Fibroblast of the conjunctiva (primary cell): ENCODE measurements around the gene KIF13A.
"Not testable (repeated sequence)": the region's sequence is repeated elsewhere in the genome, so short reads cannot be mapped to it uniquely, and the experiment has no call there.

Source experiments
- DNase-seq: peaks from one replicate; pipeline ENCODE4 v3.0.0-alpha.2; 2010; ENCODE audit warnings: low read depth

KIF13A gene

DNA sequence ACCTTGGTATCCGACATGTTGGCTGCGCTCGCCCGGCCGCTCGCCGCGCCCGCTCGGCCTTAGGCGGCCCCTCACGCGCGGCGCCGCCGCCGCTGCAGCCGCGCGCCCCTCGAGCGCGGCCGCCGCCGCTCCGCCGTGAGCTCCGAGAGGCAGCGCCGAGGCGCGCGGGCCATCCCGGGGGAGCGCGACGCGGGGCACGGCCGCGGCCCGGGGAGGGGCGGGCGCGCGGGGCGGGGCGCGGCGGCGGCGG lies at the start of gene KIF13A:
KIF13A (minus strand) TSS at position 189 of the 250 bp plus-strand sequence; CDS start at position 17, 172 bp downstream.
- no peak for DNase-seq

DNA sequence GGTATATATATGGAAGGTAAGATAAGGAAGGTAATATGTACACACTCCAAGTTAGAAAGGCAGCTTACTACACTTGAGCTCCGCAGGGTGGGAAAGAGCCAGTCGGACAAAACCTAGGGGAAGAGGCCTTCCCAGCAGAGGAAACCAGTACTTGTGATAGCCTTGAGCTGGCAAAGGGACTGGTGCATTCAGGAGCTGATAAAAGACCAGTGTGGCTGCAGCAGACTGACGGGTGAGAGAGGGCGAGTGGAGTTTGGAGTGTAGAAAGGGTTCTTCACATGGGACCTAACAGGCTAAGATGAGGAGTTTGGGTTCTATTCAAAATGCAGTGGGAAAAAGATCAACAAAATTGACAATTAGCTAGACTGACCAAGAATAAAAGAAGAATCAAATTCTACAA lies 49.3 kb upstream of the KIF13A start:
- no peak for DNase-seq

DNA sequence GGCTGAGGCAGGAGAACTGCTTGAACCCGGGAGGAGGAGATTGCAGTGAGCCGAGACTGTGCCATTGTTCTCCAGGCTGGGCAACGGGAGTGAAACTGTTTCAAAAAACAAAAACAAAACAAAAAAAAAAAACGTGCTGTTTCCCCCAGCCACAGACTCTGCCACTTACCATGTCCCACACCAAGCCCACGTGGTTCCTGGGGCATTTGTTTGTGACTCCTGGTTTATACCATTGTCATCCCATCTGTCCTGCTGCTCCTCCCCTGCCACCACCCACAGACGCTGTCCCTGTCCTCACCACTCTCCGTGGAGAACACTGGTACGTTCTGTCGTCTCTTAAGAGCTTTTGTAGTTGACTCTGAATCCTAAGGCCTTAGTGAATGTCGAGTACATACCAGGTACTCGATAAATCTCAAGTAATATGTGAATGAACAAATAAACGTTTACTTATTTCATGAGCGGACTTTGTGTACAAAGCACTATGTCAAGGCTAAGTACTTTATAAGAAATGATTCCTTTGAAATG lies 48.0 kb upstream of the KIF13A start:
- no peak for DNase-seq

DNA sequence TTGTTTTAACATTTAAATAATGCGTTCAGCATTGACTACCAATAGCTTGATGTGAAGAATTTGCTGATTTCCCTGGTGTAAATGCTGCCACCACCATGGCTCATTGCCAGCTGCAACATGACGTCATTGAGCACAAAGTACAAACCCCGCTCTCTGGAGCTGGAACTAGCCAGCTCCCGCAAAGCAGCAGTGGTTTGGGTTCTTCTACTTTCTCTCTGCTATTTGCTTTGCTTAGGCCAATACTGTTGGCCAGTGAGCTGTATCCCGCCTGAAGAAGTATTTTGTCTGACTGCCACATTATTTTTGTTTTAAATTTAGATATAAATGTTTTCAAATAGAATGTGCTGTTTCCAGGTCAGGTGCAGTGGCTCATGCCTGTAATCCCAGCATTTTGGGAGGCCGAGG lies 47.4 kb upstream of the KIF13A start:
- no peak for DNase-seq

DNA sequence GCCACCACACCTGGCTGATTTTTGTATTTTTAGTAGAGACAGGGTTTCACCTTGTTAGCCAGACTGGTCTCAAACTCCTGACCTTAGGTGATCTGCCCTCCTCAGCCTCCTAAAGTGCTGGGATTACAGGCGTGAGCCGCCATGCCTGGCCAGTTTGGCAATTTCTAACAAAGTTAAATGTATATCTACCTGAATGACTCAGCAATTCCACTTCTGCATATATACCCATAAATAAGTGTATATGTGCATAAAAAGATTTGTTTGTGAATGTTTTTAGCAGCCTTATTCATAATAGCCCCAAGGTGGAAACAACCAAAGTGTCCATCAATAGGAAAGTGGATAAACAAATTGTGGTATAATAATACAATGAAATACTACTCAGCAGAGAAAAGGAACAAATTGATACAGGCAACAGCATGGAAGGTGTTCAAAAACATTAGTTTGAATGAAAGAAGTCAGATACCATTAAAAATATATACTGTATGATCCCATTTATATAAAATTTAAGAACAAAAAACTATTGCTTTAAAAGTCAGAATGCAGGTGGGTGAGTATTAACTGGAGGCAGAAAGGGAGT lies 44.3 kb upstream of the KIF13A start:
- DNase-seq = no peak

DNA sequence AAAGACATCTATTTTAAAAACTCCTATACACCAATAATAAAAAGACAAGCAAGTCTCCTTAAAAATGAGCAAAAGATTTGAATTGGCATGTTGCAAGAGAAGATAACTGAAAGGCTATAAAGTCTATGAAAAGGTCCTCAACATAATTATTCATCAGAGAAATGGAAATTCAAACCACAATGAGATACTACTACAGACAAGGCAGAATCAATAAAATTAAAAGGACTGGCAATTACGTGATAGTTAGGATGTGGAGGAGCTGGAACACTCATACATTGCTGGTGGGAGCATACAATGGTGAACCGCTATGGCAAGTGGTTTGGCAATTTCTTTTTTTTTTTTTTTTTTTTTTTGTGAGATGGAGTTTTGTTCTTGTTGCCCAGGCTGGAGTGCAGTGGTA lies 43.8 kb upstream of the KIF13A start:
- no peak for DNase-seq

DNA sequence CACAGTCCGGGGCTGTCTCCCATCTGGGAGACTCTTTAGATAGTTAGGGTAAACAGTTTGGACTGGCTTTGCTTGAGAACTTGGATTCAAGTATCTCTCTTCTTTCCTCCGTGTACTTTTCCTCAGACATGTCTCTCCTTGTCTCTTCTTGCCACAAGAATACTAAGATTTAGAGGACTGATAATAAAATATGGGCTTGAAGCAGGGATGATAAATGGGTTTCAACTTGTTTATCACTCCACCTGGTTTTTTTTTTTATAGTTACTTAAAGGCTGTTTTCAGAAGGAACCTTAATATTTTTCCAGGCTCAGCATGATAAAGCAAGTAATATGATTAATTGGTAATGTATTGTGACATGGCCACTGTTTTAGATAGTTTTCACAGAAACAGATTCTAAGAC lies 40.9 kb upstream of the KIF13A start:
- DNase-seq = no peak

DNA sequence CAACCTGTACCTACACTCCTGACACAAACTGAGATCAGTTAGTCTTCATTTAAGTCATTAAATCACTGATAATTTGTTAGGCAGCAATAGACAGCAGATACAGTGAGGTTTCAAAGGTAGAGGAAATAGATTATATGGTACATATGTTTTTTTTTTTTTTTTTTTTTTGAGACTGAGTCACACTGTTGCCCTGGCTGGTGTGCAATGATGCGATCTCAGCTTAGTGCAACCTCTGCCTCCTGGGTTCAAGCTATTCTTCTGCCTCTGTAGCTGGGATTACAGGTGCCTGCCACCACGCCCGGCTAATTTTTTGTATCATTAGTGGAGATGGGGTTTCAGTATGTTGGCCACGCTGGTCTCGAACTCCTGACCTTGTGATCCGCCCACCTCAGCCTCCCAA lies 38.2 kb upstream of the KIF13A start:
- no peak for DNase-seq

DNA sequence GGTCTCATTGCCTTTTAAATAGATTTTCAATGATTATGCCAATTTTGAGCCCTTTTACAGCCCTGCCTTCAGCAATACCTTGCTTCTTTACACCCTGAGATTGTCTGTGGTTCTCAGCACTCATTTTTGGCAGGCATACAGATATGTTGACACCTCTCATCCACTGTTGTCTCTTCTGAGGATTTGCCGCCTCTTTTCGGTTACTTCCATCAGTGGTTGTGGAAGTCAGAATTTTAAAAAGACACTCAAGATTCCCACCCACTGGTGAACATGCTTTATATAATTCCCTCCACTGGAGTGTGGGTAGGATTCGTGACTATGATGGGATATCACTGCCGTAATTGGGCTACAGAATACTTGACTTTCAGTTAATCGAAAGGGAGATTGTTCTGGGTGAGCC lies 37.4 kb upstream of the KIF13A start:
- DNase-seq = no peak

DNA sequence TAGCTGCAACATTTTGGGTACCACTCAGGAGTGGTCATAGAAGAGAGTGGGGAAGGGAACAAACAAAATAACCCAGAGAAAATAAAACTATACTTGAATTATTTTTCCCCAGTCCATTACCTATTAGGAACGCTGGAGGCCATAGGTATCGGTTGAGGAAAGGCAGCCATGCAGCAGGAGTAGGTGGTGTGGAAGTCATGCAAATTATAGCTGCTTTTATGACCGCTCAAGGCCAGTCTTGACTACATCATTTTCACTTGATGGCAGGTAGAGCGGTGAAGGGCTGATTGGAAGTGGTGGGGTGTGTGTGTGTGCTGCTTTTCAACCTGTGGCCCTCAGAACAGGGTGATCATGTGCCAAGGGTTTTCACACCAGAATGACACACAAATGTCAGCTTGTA lies 36.5 kb upstream of the KIF13A start:
- no peak for DNase-seq

DNA sequence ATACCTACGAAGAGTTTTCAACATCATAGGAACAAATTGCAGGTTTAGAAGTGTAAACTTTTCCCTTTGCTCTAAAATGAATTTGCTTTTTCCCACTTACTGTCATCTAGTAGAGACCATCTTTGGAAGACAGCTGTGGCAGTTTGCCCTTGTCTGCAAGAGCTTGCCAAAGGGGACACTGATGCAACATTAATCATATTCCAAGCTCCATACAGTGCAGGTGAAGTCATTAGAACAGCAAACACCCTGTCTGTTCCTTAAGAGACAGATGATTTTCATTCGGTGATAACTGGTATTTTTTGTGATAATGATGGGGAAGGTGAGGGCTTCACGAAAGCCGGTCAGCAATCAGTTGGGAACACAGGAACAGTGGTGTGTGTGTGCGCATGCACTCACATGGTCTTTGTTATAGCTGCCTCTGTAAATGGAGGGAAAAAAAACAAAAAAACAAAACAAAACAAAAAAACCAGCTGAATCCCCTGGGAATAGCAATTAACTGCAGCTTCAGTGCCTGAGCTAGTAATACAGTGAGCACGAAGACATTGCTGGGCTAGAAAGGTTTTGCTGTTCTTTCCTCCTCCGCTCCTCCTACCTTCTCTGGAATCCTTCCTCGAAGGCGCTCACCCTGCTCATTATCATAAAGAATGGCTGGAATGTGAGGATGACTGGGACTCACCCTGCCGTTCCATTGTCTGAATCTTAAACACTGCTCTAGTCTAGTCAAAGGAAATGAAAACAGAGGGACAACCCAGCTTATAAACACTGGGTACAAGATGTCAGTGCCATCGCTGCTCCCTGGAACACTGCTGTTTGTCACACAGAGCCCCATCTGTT lies 35.2 kb upstream of the KIF13A start:
- no peak for DNase-seq

DNA sequence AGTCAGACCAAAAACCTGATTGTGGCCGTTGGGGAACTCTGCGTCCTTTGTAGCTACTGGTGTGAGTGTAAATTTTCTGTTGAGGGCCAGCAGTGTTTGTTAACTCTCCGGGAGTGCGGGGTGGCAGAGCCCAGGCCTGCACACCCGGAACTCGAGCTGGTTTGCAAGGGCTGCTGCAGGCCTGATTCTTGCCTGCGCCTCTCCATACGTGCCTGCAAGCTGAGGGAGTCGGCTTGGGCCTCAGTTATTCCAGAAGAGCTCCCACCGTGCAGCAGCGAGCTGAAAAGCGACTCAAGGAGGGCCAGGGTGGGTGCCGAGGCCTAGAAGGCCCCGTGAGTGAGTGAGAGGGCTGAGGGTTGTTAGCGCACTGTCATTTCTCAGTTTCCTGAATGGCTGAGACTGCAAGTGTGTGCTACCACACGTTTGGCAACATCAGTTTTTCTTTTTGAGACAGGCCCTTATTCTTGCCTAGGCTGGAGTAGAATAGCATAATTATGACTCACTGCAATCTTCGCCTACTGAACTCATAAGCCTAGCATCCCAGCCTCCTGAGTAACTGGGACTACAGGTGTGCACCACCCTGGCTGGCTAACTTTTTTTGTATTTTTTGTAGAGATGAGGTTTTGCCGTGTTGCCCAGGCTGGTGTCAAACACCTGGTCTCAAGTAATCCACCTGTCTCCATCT lies 33.9 kb upstream of the KIF13A start:
- DNase-seq = no peak

DNA sequence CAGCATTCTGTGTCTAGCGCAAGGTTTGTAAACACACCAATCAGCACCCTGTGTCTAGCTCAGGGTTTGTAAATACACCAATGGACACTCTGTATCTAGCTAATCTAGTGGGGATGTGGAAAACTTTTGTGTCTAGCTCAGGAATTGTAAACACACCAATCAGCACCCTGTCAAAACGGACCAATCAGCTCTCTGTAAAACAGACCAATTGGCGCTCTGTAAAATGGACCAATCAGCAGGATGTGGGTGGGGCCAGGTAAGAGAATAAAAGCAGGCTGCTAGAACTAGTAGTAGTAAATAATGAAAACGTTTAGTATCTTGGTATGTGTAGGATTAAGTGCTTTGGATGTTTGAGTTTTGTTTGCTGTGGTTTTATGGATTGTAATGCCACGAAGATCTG lies 33.1 kb upstream of the KIF13A start:
- not testable (repeated sequence) for DNase-seq

DNA sequence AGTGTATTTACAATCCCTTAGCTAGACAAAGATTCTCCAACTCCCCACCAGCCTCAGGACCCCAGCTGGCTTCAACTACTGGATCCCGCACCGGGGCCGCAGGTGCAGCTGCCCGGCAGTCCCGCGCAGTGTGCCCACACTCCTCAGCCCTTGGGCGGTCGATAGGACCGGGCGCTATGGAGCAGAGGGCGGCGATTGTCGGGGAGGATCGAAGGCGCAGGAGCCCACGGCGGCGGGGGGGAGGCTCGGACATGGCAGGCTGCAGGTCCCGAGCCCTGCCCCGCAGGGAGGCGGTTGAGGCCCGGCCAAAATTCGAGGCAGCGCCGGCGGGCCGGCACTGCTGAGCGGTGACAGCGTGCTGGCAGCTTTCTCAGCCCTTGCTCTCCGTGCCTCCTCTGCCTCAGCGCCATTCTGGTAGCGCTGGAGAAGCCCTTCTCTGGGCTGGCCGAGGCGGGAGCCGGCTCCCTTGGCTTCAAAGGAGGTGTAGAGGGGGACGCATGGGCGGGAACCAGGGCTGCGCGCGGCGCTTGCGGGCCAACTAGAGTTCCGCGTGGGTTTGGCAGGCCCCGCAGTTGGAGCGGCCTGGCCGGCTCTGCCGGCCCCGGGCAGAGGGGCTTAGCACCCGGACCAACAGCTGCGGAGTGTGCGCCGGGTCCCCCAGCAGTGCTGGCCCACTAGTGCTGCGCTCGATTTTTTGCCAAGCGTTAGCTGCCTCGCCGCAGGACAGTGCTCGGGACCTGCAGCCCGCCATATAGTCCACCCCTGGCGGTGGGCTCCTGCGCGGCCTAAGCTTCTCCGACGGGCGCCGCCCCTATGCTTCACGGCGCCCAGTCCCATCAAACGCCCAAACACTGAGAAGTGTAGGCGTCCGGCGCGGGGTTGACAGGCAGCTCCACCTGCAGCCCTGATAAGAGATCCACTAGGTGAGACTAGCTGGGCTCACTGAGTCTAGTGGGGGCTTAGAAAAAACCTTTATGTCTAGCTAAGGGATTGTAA lies 32.4 kb upstream of the KIF13A start:
- DNase-seq = no peak

DNA sequence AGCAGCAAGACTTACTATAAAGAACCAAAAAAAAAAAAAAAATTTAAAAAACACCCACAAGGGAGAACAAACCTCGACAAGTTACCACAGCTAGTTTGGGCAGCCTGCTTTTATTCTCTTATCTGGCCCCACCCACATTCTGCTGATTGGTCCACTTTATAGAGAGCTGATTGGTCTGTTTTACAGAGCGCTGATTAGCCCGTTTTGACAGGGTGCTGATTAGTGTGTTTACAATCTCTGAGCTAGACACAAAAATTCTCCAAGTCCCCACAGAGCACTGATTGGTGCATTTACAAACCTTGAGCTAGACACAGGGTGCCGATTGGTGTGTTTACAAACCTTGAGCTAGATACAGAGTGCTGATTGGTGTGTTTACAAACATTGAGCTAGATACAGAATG lies 31.7 kb upstream of the KIF13A start:
- DNase-seq = not testable (repeated sequence)

DNA sequence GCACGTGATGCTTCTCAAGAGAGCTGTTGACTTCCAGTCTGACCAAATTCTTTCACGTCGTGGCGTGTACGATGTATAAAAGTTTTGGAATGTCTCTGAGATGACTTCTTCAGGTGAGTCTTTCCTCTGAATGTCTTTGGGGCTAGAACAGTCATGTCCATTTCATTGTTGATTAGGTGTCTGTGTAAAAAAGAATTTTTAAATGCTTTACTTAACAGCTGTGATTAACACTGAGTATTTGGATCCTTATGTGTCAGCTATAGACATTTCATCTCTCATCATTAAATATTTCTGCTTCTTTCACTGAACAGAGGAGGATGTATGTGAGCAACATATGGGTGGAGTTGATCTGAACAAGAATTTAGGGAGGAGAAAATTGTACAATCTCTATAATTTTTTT lies 29.3 kb upstream of the KIF13A start:
- no peak for DNase-seq

DNA sequence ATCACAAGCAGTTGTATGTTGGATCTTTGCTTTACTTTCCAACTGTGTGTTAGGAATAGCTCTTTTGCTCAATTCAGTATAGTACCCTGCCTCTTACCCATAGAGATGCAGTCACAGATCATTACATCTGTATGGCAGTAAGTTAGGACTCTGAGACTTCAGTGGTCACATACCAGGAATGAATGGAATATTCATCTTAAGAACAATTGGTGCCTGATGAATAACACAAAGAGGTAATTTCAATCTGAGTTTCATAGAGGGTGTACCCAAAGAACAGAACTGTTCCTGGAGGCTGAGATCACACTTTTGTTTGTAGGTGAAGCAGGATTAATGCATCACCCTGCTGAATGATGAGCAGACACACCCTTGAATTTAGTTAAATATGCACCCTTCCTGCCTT lies 28.7 kb upstream of the KIF13A start:
- DNase-seq = no peak

DNA sequence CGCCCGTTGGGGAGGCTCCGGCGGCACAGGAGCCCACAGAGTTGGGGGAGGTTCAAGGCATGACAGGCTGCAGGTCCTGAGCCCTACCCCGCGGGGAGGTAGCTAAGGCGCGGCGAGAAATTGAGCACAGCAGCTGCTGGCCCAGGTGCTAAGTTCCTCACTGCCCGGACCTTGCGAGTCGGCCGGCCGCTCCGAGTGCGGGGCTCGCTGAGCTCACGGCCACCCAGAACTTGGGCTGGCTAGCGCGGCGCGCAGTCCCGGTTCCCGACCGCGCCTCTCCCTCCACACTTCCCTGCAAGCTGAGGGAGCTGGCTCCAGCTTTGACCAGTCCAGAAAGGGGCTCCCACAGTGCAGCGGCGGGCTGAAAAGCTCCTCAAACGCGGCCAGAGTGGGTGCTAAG lies 23.9 kb upstream of the KIF13A start:
- no peak for DNase-seq

DNA sequence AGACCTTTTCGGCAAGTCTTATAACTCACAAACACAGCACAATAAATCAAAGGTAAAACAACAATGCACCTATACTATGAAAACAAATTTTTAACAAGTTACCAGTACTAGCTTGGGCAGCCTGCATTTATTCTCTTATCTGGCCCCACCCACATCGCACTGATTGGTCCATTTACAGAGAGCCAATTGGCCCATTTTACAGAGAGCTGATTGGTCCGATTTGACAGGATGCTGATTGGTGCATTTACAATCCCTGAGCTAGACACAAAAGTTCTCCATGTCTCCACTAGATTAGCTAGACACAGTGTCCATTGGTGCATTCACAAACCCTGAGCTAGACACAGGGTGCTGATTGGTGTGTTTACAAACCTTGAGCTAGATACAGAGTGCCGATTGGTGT lies 23.1 kb upstream of the KIF13A start:
- DNase-seq = not testable (repeated sequence)

DNA sequence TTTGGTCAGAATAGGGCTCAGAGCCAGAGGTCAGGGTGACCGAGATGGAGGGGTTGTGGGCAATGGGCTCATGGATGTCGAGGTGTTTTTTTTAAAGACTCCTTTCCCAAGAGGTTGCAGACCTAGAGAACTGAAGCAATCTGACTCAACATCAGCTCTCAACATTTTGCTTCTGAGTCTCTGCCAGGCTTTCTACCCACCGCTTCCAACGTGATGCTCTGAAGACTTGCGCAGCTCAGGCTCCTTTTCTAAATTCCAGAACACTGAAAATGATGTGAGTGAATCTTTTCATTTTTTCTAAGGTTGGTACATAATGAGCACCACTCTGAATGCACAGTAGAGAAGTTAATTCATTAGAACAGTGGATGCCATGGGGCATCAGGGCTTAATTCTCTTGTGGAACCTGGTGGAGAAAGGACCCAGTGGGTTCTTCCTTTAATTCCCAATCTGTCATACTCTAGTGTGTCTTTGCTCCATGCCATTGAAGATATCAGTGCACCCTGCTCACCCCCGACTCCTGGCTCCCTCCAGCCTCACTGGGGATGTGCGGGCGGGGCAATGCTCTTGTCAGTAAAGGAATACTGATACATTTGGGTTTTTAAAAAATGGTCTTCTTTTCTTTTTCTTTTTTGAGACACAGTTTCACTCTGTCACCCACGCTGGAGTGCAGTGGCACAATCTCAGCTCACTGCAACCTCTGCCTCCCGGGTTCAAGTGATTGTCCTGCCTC lies 17.0 kb upstream of the KIF13A start:
- DNase-seq = no peak

DNA sequence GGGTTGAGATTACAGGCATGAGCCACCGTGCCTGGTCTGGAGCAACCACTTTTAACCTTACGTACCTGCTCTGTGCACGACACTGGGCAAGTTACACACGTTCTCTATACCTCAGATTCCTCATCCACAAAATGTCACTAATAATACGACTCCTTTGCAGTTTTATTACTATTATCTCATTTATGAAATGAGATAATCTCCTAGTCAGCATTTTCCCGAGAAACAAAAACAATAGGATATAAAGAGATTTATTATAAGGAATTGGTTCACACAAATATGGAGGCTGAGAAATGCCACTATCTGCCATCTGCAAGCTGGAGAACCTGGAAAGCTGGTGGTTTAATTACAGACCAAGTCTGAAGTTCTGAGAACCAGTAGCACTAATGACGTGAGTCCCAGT lies 12.0 kb upstream of the KIF13A start:
- DNase-seq = no peak
